ENCODE measurements around the gene ACYP1. TPM values are rescaled to one million over a fixed set of nuclear protein-coding genes. Genes with fewer than 3 reads are reported as not detected.
A peak's percentile ranks its signal among the peaks of the same experiment; 100 is the strongest.

Gene ACYP1
- total RNA-seq, 1 donor from 2014 or later = 66.1 TPM

DNA sequence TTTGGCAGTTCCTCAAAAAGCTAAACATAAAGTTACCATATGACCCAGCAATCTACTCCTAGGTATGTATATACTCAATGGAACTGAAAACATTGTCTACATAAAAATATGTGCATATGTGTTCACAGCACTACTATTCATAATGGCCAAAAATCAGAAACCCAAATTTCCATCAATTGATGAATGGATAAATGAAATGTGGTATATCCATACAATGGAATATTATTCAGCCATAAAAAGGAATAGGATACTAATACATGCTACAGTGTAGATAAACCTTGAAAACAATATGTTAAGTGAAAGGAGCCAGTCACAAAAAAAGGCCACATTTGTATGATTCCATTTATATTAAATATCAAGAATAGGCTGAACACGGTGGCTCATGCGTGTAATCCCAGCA lies 3.4 kb downstream of the ACYP1 start:
- TF ChIP-seq CTCF (conservative IDR thresholded peaks at IDR 0.05; ENCODE audit: low read depth, low read length) = no peak
- DNase-seq (ENCODE audit: low read depth) = no peak
- no peak overlapping the region for H3K4me3 ChIP-seq (ENCODE audit: low read depth, low read length)

DNA sequence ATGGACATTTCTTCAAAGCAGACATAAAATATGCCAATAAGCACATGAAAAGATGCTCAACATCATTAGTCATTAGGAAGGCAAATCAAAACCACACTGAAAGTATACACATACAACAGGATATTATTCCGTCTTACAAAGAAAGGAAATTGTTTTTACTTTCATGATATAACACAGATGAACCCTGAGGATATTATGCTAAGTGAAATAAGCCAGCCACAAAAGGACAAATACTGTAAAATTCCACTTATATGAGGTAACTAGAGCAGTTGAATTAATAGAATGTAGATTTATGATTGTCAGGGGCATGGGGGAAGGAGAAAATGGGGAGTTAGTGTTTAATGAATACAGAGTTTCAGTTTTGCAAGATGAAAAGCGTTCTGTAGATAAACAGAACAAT lies 4.2 kb downstream of the ACYP1 start:
- DNase-seq (ENCODE audit: low read depth) = no peak
- no peak for TF ChIP-seq CTCF (conservative IDR thresholded peaks at IDR 0.05; ENCODE audit: low read depth, low read length)
- H3K4me3 ChIP-seq (ENCODE audit: low read depth, low read length) = no peak overlapping the region

- no peak for DNase-seq (ENCODE audit: low read depth)
- TF ChIP-seq CTCF (conservative IDR thresholded peaks at IDR 0.05; ENCODE audit: low read depth, low read length) = no peak
Measured at GRCh38 chr14:75054421-75054820, 9.4 kb downstream of the ACYP1 start.

GRCh38 chr14:75053396-75054291 lies 10.2 kb downstream of the ACYP1 start:
- DNase-seq (ENCODE audit: low read depth) = no peak
- TF ChIP-seq CTCF (conservative IDR thresholded peaks at IDR 0.05; ENCODE audit: low read depth, low read length) = no peak
- H3K4me3 ChIP-seq (ENCODE audit: low read depth, low read length) = no peak overlapping the region

More at GRCh38 chr14:75054421-75054820, 9.4 kb downstream of the ACYP1 start:
- no peak overlapping the region for H3K4me3 ChIP-seq (ENCODE audit: low read depth, low read length)

- DNase-seq (ENCODE audit: low read depth) = no peak
- peak overlapping the region; percentile 71 for H3K4me3 ChIP-seq (ENCODE audit: low read depth, low read length)
- no peak for TF ChIP-seq CTCF (conservative IDR thresholded peaks at IDR 0.05; ENCODE audit: low read depth, low read length)
Measured at GRCh38 chr14:75051556-75051899, 12.3 kb downstream of the ACYP1 start.

GRCh38 chr14:75050852-75051555 lies 12.8 kb downstream of the ACYP1 start, which contains the start of gene MLH3:
TSS of gene MLH3 (minus strand) at chr14:75051467. CDS start at chr14:75049655, 1,812 bp downstream.
- peak within 1 kb of the TSS; percentile 71 for H3K4me3 ChIP-seq (ENCODE audit: low read depth, low read length)
- DNase-seq (ENCODE audit: low read depth) = no peak
- no peak for TF ChIP-seq CTCF (conservative IDR thresholded peaks at IDR 0.05; ENCODE audit: low read depth, low read length)
